HG02970 (cell line): ENCODE measurements around the gene SERPING1.

ENCODE experiments used
- ATAC-seq: cut with Tn5 transposase; IDR thresholded peaks from one replicate; pipeline ENCODE4 v1.9.1; 2021; ENCODE audit warnings: mild to moderate bottlenecking, moderate library complexity, moderate number of reproducible peaks; ENCODE audit not compliant: unreplicated experiment, low FRiP score

The SERPING1 gene

DNA sequence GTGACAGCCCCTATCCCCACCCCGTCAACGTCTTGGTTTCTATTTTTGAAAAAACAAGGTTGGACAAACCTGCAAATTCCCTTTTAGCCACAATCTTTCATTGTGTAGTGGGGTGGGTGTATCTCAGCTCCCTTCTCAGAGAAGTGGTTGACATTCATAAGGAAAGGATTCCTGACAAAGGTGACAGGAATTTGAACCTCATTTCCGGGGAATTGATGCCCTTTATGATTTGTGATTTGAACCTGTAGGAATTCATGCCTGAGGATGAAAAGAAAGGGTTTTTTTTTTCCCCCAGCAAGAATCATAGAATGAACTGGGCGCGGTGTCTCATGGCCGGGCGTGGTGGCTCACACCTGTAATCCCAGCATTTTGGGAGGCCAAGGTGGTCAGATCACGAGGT, 37.8 kb downstream of the SERPING1 start:
- ATAC-seq = no peak

DNA sequence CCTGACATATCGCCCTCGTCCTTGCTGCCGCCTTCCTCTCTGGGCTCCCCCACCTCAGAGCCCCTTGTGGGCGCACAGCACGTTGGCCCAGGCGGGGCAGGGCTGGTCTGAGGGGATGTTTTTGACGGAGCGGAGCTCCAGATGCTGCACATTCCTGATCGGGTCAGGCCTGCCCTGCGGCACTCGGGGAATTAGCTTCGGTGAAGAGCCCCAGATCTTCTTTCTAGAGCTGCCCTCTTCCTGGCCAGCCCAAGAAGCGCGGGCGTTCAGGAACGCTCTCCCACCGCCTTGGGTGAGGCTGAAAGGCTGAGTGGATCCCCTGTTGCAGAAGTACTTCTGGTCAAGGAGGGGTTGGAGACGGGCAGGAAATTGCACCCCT, 40.1 kb downstream of the SERPING1 start:
- no peak for ATAC-seq

DNA sequence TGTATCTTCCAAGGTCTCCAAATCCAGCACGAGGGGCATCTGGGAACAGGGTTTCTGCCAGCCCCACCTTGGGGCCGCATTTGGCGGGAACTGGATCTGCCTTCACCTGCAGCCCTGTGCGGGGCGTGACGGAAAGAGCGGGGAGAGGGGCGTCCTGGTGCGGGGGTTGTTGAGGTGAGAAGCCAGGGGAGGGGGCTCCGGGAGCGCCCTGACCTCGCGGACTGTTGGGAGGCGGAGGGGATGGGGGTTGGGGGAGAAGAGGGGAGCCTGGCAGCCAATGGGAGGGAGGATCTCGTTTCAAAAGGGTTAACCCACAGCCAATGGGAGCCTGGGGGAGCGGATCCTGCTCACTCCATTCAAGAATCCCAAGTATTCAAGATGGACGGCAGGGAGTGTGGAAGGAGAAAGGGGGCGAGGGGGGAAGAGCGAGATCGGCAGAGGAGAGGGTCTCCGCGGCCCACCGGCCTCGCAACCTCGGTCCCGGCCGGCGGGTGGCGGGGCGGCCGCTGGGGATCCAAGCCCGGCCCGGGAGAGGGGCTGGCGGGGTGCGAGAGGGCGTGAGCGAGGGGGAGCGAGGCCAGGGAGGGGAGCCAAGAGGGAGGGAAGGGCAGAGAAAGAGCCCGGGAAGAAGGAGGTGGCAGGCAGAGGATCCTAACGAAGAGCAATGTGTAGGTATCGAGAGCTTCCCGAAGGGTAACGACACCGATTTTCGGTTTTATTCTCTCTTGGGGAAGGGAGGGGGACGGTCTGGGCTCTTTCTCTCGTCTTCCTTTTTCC, 40.7 kb downstream of the SERPING1 start:
- no peak for ATAC-seq

DNA sequence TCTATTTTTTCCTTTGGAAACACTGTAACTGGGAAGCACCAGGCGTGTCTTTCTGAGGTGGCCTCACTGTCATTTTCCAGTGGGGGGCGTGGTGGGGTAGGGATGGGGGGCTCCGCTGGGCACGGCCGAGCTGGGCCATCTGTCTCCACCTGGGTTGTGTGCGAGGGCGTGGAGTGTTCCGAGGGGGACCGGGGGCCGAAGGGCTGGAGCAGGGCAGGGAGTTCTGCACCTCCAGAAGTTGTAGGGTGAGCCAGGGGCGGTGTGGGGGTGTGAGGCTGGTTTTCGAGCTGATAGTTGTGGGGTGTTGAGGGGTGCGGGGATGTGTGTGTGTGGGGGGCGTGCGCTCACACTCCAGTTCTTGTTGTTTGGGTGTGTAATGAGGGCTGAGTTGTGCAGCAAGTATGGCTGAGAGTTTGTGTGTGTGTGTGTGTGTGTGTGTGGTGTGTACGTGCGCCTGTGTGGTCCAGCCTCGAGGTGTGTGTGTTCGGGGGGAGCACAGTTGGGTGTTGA, 41.4 kb downstream of the SERPING1 start:
- no peak for ATAC-seq

DNA sequence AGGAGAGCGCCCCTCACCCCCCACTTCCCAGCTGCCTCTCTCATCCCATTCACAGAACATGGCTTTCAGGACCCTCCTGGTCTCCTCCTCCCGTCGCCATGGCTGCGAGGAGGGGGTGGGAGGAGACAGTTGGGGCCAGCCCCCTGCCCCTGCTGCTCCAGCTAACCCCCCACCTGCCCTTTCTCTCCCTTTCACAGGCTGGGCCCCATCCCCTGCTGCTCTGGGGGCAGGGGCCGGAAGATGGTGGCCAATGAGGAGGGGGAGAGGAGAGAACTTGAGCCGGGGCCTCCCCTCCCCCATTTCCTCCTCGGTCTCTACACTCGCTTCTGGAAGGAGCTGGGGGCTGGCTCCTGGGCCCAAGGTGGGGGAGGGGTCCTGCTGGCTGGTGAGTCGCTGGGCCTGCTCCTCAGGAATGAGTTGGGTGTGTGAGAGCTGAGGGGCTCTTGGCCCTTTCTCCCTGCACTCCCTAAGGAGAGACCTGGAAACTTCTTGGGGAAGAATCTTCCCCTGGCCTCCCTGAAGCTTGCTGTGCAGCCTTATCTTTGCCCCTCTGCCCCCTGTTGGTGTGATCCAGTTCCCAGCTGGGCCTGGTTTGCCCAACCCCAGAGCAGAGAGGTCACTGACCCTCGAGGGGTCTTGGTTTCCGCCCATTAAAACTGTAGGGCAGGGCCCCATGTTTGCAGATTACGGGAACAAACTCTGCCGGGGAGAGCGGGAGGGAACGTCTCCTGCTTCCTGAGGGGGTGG, 42.0 kb downstream of the SERPING1 start:
- ATAC-seq = no peak

DNA sequence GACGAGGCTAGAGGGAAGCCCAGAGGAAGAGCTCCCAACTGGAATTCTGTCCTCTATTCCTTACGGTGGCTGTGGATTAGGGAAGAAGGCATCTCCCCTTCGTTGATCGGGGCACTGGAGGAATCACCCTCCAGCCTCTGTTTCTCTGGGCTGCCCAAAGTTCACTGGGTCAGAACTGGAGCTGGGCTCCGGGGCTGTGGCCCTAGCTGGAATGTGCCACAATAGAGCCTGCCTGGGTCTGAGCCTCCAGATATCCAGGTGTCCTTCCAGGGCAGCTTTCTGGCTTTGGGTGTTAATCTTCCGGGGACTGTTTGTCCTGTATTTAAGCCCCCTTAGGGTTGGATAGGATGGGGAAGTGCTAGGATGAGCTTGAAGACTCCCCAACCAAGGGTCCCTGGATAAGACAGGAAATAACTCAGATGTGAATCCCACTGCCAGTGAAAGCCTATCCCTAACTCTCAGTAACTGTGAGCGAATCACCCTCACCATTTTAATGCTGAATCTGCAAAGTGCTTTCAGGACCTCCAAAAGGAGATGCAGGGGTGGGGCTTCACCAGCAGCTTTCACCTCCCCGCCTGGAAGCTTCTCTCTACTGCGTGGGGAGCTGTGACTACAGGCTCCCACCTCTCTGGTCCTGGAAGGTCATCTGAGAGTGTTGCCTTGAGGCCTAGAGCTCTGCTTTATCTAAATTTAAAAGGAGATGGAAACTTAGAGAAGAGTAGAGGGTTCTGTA, 42.7 kb downstream of the SERPING1 start:
- ATAC-seq = no peak

DNA sequence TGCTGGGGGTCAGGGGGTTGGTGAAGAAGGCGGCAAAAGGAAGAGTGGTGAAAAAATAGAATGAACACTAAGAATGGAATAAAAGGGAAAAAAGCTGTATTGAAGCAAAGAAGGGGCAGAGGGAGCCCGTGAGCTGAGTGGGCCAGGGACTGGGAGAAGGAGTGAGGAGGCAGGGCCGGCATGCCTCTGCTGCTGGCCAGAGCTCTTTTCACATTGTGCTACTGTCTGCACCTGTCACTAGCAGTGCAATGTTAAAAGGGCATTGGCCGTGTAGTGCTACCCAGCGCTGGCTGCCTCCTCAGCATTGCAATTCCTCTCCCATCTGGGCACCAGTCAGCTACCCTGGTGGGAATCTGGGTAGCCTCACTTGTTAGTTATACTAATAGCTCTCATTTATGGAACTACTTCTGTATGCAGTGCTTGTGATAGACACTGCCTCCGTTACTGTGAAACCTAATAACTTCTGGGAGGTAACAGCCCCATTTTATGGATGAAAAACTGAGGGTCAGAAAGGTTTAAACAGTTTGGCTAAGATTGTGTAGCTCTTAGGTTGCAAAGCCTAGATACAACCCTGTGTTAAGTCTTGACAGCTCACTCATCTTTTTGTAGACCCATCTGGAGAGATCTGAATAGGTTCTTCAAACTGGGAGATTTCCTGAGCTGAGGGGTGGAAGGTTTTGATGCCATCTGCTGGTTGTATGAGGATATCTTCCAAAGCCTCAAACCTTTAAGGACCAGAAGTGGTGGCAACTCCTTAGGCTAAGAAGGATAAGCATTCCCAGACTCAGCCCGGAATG, 43.7 kb downstream of the SERPING1 start:
- no peak for ATAC-seq

DNA sequence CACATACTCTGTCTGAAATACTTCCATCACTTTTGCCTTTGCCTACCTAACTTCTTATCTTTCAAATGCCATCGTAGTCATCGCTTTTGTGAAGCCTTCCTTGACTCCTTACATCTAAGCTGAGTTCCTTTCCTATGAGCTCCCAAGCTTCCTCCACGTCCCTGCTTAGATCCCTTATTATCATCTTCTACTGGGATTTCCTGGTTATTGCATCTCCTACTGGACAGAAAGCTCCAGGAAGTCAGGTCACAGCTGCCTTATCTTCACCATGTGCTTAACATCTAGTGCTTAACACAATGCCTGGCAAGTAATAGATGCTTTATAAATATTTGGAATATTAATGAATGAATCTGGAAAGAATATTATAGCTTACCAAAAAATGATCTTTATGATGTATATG, 46.3 kb downstream of the SERPING1 start:
- no peak for ATAC-seq

DNA sequence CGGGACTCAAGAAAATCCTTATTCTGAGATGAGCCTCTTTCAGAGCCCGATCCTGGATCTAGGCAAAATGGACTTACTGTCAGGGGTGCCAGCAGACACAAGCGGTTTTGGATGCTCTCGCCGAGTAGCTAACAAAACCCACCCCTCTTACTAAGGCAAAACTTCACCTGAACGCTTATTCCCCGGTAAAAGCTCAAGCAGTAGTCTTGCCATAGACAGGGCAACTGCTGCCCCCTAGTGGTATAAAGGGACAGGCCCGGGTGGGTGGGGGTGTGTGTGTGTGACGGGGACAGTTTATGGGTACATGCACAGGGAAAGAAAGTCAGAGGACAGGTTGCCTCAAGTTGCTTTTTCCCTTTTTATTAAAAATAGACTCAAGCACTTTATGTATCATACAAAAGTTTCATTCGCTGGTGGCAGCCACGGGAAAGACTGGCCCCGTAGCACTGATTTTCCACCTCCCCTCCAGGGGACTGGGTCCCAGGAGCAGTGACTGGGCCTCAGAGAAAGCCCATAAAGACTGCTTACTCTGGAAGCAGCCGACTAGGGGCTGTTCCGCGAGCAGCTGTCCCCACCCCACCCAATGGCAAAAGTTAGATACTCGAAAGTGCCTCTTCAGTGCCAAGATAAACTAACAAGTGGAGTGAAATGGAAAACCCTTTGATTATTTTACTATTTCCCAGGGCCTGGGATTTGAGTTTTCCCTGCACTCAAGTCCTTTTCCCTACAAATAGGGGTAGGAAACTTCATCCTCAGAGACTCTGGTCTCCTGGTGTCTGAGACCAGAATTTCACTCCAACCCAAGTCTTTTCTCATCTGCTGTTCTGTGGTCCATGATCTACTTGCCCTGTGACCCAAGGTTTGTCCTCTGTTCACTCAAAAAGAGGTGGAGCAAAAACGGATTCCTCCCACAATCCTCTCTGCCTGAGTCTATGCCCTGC, 47.5 kb downstream of the SERPING1 start:
- peak; percentile 53 for ATAC-seq

DNA sequence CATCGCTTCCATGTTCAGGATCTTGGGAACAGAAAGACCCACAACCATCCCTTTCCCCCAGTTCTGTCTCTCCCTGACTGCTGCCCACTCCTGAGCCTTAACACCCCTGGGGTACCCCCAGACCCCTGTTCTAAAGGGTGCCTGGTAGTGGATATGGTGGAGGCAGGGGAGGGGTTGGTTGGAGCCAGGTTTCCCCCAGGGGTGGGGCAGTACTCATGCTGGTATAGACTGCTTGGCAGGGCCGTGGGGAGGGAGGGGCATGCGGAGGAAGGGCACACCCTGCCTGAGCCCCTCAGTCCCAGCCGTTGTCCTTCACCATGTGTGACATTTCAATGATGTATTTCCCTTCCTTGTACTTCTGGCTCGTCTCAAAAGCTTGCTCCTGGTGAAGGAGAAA, 48.2 kb downstream of the SERPING1 start:
- no peak for ATAC-seq

DNA sequence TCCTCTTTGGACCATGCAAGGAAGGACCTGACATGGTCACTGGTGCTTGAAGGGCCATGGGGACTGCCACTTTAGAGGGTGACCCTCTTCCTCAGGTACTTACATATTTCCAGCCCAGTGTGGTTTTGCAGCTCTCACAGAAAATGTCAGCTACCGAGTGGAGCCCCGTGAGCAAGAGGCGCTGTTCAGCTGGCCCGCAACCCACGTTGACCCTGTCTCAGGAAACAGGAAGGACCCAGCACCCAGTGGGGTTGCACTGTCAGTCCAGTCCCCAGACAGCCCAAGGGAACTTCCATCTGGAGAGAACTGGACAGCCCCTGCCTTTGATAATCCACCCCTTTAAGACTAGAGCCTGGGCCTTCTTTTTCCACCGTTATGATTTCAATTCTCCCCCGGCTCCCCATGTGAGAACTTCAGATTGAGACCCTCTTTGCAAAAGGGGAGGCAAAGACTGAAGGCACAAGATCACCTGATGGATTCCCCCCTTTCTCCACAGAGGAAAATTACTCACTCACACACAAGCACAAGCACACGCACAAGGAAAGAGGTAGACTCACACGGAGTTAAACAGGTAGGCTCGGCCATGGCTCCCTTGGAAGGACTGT, 48.8 kb downstream of the SERPING1 start:
- no peak for ATAC-seq

DNA sequence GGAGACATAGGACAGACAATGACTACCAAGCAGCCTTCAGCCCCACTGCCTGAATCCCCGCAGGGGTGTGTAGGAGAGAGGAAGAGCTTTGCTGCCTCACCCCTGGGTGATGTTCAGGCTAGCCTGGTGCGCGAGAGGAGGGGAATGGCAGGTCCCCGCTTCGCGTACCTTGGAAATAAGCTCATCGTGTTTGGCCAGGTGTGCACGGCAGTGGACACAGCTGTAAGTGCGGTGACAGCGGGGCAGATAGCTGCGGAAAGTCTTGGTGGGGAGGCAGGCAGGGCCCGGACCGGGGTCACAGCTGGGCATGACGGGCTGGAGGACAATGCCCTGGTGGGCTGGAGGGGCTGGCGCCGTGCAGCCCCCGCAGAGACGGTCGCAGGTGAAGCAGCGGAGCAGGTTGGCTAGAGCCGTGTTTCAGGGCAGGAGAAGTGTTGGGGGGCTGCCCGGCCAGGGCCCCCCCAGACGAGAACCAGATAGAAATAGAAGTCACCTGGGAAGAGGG, 49.4 kb downstream of the SERPING1 start:
- ATAC-seq = no peak

DNA sequence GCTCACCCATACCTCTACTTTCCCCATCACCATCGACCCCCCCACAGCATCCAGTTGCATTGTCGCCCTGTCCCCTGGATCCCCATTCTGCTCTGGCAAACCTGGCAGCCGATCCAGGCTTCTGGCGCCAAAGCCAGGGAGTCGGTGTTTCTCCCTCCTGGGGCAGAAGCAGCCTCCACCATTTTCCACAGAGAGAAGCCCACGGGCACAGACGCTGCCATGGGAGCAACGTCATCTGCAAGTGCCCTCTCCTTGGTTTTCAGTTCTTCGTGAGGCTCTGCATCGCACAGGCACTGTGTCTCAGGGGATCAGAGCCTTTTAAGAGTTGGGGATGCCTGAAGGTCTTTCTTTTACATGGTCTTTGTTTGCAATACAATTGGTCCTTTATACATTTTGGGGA, 49.9 kb downstream of the SERPING1 start:
- no peak for ATAC-seq

DNA sequence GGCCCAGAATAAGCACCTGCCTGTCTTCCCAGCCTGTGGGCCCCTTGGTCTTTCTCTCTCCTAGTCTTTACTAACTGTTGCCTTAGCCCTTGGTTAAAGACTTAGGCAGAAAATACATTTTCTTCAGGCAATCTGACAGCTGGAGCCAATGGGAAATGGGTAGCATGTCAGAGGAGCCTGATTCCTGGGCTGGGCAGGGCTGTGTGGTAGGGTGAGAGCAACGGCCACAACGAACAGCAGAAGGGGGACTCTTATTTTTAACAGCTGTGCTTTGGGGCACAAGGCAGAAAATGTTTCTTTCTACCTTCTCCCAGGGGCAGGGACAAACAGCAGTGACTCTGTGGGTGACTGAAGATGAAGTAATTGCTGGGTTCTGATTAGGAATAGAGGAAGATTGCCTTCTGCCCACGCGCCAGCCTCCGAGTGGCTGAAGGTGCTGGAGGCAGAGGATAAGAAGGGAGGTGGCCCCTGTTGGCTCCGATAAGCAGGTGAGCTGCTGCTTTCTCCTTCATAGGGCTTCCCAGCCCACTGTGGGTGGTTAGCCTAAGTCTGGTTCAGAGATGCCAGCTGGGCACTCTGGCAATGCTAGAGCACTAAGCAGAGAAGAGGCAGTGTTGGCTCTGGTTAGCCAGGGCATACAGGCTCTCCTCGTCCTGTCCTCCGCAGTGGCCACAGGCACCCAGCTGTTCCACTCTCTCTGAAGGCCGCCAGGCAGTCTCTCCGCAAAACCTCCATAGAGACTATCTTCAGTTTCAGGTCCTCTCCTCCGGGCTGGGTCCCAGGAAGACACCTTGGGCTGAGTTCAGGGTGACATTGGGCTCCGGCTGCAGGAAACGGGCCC, 50.7 kb downstream of the SERPING1 start:
- ATAC-seq = no peak

DNA sequence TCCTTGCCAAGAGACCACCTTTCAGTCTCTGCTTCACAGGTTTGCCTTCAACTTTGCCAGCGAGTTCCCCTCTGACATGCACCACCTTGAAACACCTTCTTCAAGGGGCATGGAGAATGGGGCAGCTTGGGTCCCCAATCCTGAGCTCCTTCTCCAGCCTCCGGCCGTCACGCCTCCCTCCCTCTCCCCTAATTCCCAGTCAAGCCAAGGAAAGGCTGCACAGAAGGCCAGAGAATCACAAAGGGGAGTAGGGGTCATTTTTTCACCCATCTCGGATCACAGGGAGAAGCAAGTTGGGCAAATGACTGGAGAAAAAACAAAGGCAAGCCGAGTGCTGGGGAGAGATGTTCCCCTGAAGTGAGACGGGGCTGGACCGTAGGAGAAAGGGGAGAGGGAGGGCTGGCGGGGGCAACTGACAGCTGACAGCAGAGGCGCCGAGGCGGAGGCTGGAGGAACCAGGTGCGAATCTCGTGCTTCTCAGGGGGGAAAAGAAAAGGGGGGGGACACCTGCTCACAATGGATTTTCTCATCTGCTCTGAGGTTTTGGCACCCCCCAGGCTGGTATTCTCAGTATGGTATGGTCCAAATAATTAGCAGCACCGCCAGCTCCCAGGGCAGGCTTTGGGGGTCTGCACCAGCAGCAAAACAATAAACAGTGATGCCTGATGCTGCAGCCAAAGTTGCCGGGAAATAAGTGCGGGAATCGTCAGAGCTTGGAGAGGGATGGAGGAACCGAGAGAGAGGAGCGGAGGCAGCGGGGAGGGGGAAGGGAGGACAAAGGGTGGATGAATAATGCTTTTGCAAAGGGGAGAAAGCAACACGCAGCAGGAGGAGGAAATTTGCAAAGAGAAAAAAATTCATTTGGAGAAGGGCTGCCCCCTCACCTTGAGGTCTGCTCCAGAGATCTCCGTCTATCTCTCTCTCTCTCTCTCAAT, 51.6 kb downstream of the SERPING1 start:
- ATAC-seq = no peak

DNA sequence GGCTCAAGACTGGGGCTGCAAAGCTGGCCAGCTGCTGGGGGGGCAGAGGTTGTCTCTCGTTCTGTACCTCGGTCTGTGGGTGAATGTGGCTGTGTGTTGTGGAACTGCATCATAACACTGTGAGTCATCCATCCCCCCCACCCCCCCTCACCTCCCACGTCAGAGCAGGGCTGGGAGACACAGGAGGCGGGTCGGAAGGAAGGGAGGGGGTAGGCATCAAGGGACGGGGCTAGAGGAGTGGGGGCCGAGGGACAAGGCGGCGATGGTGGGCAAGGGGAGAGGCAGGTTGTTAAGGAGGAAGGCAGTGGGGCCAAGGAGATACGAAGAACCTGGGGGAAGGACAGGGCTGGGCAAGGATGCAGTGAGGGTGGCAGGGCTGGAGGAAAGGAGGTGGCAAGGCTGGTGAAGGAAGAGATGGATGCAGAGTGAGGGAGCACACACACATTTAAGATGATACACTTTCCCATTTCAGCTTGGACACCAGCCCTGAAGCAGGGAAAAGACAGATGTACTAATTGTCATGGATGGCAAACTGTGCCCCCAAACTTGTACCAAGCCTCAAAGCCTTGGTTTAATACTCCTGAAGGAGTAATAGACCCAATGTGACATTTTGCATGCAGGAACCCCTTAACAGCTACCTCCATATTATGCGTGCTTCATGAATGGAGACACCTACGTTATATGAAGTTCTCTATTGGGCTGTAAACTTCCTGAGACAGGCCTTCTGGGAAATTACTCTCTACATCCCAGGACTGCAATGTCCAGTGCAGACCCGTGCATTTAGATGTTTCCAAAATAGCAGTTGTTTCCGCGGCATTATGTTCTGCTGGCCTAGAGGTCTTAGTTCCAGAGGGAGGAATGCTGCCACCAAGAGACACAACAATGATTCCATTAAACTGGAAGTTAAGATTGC, 52.6 kb downstream of the SERPING1 start, which contains the start of gene YPEL4:
Gene YPEL4, minus strand, starts transcription at position 87 of the 913 bp plus-strand sequence. CDS start 2,805 bp downstream, outside the sequence.
- no peak for ATAC-seq
